Transverse colon (tissue), 3 donors: ENCODE data around the gene VPS13C.

Experiments
- CTCF ChIP-seq, 5 experiments: fragments of 200-600 bp in 3 of 5; fragments of 450-650 bp in 2 of 5; sonication (generic) in 3 of 5; IDR thresholded peaks; 1 replicate in 2 of 5; 2 replicates in 3 of 5; pipeline ENCODE4 v1.5.1; 2016 to 2017; ENCODE audit warnings: antibody characterized with exemption in 5 of 5, inconsistent platforms in 3 of 5, mild to moderate bottlenecking in 2 of 5, moderate library complexity in 1 of 5
- POLR2A ChIP-seq: fragments of 450-650 bp; IDR thresholded peaks from one replicate; pipeline ENCODE4 v1.6.1; 2016; ENCODE audit warnings: antibody characterized with exemption, mild to moderate bottlenecking, moderate library complexity

DNA sequence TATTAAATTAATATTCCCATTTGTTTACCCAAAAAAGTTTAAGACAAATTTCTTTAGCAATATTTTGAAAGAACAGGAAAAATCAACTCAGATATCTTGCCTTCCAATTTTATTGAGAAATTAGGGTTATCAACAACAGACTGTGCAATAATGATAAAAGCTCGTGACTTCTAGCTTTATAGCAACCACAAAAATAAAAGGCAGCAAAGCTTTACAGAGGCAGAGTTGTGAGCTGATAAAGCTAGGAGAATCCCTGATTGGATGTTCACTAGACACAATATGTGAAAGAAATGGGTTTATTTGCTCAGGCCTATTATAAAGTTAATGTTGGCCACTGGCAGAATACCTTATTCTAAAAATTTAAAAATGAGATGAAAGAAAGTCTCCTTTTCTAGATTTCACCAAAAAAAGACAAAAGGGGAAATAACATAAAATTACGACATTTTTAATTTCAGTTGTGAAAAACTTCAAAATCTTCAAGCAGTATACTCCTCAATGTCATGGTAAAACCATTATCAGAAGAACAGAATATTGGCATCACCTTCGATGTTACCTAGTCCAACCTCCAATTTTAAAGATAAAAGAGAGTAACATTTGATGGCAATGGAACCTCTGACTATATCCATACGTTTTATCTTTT, 2.8 kb downstream of the VPS13C start:
- TF ChIP-seq CTCF (IDR thresholded peaks at IDR 0.05) (no peak), POLR2A (no peak)
